AG09309 (cell line): ENCODE measurements around the gene FNBP1.

Experiments
- DNase-seq: peaks from one replicate; pipeline ENCODE4 v3.0.0-alpha.2; 2010; ENCODE audit warnings: low read depth
- H3K4me3 ChIP-seq: 2 replicates; pipeline ENCODE4 v1.5.1; 2011; ENCODE audit warnings: mild to moderate bottlenecking, low read depth, low read length, moderate library complexity; ENCODE audit not compliant: control insufficient read depth
- CTCF ChIP-seq: IDR thresholded peaks from 2 replicates; pipeline ENCODE4 v1.5.1; 2011; ENCODE audit warnings: mild to moderate bottlenecking, low read depth, low read length, inconsistent platforms; ENCODE audit not compliant: insufficient read depth, control insufficient read depth; ENCODE audit errors: missing control alignments

Gene FNBP1

GRCh38 chr9:129864991-129865647 is 177.9 kb downstream of the FNBP1 start:
- TF ChIP-seq CTCF = no peak
- DNase-seq = no peak

DNA sequence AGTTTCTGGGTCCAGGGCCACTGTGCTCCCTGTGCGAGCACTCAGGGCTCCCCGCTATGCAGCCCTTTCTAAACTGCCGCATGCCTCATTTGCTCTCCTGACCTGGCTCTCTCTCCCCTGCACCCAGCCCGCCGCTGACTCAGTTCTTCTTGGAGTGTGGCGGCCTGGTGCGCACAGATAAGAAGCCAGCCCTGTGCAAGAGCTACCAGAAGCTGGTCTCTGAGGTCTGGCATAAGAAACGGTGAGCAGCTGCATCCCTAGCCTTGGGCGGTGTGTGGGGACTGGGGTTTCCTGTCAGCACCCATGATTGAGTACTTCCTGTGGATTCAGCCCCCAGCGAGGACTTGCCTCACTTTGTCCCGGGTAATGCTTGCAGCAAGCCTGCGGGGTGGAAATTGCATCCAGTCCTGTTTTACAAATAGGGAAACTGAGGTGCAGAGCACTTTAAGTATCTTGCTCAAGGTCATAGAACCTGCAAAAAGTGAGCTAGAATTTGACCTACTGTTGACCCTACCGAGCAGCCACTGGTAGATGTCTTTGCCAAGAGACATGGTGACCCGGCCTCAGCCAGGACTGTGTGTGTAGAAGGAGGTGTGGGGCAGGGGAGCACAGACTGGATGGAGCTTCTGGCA is 179.8 kb downstream of the FNBP1 start:
- no peak overlapping the region for H3K4me3 ChIP-seq
- no peak for DNase-seq
- TF ChIP-seq CTCF = no peak

More at GRCh38 chr9:129864991-129865647, 177.9 kb downstream of the FNBP1 start:
- H3K4me3 ChIP-seq = no peak overlapping the region

DNA sequence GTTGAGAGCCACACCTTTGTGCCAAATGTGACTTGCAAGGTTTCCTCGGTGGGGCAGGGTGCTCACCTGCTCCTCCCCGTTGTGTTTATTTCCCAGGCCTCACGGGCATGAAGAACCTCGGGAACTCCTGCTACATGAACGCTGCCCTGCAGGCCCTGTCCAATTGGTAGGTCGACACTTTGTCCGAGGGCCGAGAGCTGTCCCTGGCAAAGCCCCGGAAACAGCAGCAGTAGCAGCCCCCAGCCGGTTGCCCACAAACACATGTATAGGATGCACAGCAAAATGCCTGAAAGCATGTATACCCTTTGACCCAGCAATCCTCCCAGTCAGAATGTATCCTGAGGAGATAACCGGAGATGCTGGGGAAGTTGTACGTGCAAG is 181.6 kb downstream of the FNBP1 start:
- no peak for DNase-seq
- TF ChIP-seq CTCF = no peak
- no peak overlapping the region for H3K4me3 ChIP-seq

DNA sequence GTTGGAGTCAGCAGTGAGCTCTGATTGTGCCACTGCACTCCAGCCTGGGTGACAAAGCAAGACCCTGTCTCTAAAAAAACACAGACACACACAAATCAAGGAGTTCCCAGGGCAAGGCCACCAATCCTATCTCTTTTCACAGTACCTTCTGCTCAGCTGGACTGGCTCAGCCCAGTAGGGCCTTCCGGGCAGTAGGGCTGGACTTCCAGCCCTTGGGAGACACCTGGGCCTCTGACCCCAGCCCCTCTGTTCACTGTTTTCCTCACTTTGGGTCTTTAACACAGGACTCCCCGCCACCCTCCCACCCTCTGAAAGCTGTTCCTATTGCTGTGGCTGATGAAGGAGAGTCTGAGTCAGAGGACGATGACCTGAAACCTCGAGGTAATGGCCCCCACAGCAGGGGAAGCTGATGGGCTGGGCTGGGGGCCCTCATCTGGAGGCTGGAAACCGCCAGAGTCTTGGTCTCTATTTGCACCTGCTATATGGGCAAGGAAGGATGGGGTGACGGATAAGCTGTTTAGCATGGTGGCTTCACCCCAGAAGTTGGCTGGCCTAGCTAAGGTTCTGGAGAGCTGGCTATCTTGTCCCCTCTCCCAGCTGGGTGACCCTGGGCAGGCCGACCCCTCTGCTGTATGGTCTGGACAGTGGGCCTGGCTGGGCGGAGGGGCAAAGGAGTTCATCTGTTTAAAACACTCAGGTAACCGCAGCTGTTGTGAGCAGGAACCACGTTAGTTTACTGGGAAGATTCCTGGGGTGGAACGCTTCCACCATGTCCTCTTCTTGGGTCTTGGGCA is 182.1 kb downstream of the FNBP1 start:
- H3K4me3 ChIP-seq = no peak overlapping the region
- TF ChIP-seq CTCF = no peak
- no peak for DNase-seq

- no peak for DNase-seq
- H3K4me3 ChIP-seq = no peak overlapping the region
- no peak for TF ChIP-seq CTCF
These were observed 184.6 kb downstream of the FNBP1 start for GRCh38 chr9:129858167-129858962.

GRCh38 chr9:129857207-129857606 is 185.8 kb downstream of the FNBP1 start:
- no peak for TF ChIP-seq CTCF
- no peak for DNase-seq
- no peak overlapping the region for H3K4me3 ChIP-seq
